SK-N-SH (cell line): ENCODE results near the gene MILR1. TPM values are rescaled to one million over a fixed set of nuclear protein-coding genes. Genes with fewer than 3 reads are reported as not detected.

Experiments
- CTCF ChIA-PET: fragments of 300-600, 350-600 bp; formaldehyde crosslinking; extraction: SDS; loops from one replicate; lab custom pipeline; 2021; lab: Yijun Ruan, JAX
- POLR2A ChIA-PET: fragments of 350-600 bp; sonication (Branson Sonifier 250); formaldehyde crosslinking; extraction: SDS; loops from one replicate; lab custom pipeline; 2020; ENCODE audit warnings: antibody characterized with exemption, inconsistent platforms; lab: Yijun Ruan, JAX
- DNase-seq: peaks from one replicate; pipeline ENCODE4 v3.0.0; 2012
- H2AFZ ChIP-seq: fragments of 200-600 bp; sonication (generic); 2 replicates; pipeline ENCODE4 v1.8.1; 2016; ENCODE audit warnings: antibody characterized with exemption, mild to moderate bottlenecking, low read depth
- H3F3A ChIP-seq: fragments of 200-600 bp; sonication (generic); replicated peaks from 2 replicates; pipeline ENCODE3; 2016; ENCODE audit warnings: antibody characterized with exemption, mild to moderate bottlenecking; ENCODE audit not compliant: insufficient read depth
- H3K27ac ChIP-seq, 2 experiments: fragments of 200-500 bp in 1 of 2; fragments of 200-600 bp in 1 of 2; sonication (Bioruptor generic) in 1 of 2; sonication (generic), shearing (Covaris generic) in 1 of 2; 2 replicates each; pipeline versions ENCODE4 v1.5.1 to v1.6.1; 2014 to 2016; ENCODE audit warnings: low read depth in 2 of 2, inconsistent platforms in 1 of 2, low read length in 1 of 2, mild to moderate bottlenecking in 1 of 2, mixed read lengths in 1 of 2
- H3K27me3 ChIP-seq: fragments of 200-600 bp; sonication (generic), shearing (Covaris generic); 2 replicates; pipeline ENCODE4 v1.6.1; 2016; ENCODE audit warnings: mixed run types; ENCODE audit not compliant: insufficient read depth
- H3K36me3 ChIP-seq, 2 experiments: fragments of 200-500 bp in 1 of 2; fragments of 200-600 bp in 1 of 2; sonication (Bioruptor generic) in 1 of 2; sonication (generic) in 1 of 2; replicated peaks in 1 of 2; 2 replicates each; pipeline versions ENCODE3 to v1.5.1; 2014 to 2016; ENCODE audit warnings: low read length in 1 of 2, mild to moderate bottlenecking in 1 of 2; ENCODE audit not compliant: insufficient read depth in 2 of 2, control insufficient read depth in 1 of 2
- H3K4me1 ChIP-seq, 2 experiments: fragments of 200-500 bp in 1 of 2; fragments of 200-600 bp in 1 of 2; sonication (Bioruptor generic) in 1 of 2; sonication (generic), shearing (Covaris generic) in 1 of 2; 2 replicates each; pipeline versions ENCODE4 v1.5.1 to v1.6.1; 2014 to 2016; ENCODE audit warnings: low read depth in 1 of 2, low read length in 1 of 2, mixed run types in 1 of 2; ENCODE audit not compliant: insufficient read depth in 2 of 2, control insufficient read depth in 1 of 2
- H3K4me2 ChIP-seq: fragments of 200-600 bp; sonication (generic), shearing (Covaris generic); 2 replicates; pipeline ENCODE4 v1.6.1; 2017; ENCODE audit warnings: mixed run types
- H3K4me3 ChIP-seq, 2 experiments: fragments of 200-500 bp in 1 of 2; fragments of 200-600 bp in 1 of 2; sonication (Bioruptor generic) in 1 of 2; sonication (generic), shearing (Covaris generic) in 1 of 2; 2 replicates each; pipeline versions ENCODE4 v1.5.1 to v1.8.1; 2014 to 2016; ENCODE audit warnings: low read depth in 2 of 2, inconsistent platforms in 1 of 2, low read length in 1 of 2, mild to moderate bottlenecking in 1 of 2, mixed read lengths in 1 of 2, moderate library complexity in 1 of 2
- H3K79me2 ChIP-seq: fragments of 200-600 bp; sonication (generic); 2 replicates; pipeline ENCODE4 v1.8.1; 2017; ENCODE audit warnings: mild to moderate bottlenecking; ENCODE audit not compliant: insufficient read depth
- H3K9ac ChIP-seq: fragments of 200-600 bp; sonication (generic); 2 replicates; pipeline ENCODE4 v1.6.1; 2017; ENCODE audit warnings: mixed run types
- H3K9me2 ChIP-seq: fragments of 200-600 bp; sonication (generic); 2 replicates; pipeline ENCODE4 v1.6.1; 2017; ENCODE audit warnings: mixed run types
- H3K9me3 ChIP-seq: fragments of 200-600 bp; sonication (generic); 2 replicates; pipeline ENCODE4 v1.6.1; 2017; ENCODE audit warnings: mixed run types, mild to moderate bottlenecking, moderate library complexity
- H4K20me1 ChIP-seq: fragments of 200-600 bp; sonication (generic); 2 replicates; pipeline ENCODE4 v1.6.1; 2017; ENCODE audit warnings: mild to moderate bottlenecking, mixed run types; ENCODE audit not compliant: insufficient read depth
- FOSL2 ChIP-seq: IDR thresholded peaks from 2 replicates; pipeline ENCODE4 v1.4.0; 2012; ENCODE audit warnings: low read depth, mild to moderate bottlenecking, moderate library complexity, borderline replicate concordance
- FOXM1 ChIP-seq: IDR thresholded peaks from 2 replicates; pipeline ENCODE4 v1.4.0; 2012; ENCODE audit warnings: low read depth, mild to moderate bottlenecking
- GATA2 ChIP-seq: sonication (generic); formaldehyde crosslinking; IDR thresholded peaks from 2 replicates; pipeline ENCODE4 v1.5.0; 2020; ENCODE audit warnings: mild to moderate bottlenecking, missing genetic modification reagents
- MEF2A ChIP-seq: IDR thresholded peaks from 2 replicates; pipeline ENCODE4 v1.4.0; 2012; ENCODE audit warnings: low read depth, borderline replicate concordance
- MXI1 ChIP-seq: IDR thresholded peaks from 2 replicates; pipeline ENCODE4 v1.6.1; 2012; ENCODE audit warnings: mild to moderate bottlenecking, low read depth, low read length, improper control_type of control experiment
- POLR2AphosphoS5 ChIP-seq: IDR thresholded peaks from 2 replicates; pipeline ENCODE4 v1.6.1; 2012; ENCODE audit warnings: low read depth, low read length
- WGBS: methylation state at CpG from one replicate; pipeline ENCODE4 v1.1.6; 2017; ENCODE audit warnings: low lambda C conversion rate; 5-methylcytosine and 5-hydroxymethylcytosine counted together
- polyA plus RNA-seq, 3 experiments: library from polyadenylated mRNA; depleted of rRNA; stranded (reverse); fragments of >200 nt; gene quantifications; 2 replicates each; pipeline ENCODE4 v1.2.3, GENCODE V29; 2012

The MILR1 gene
- polyA plus RNA-seq, 1 of the 3 experiments (the other 2 are of a cell fraction) = 4.9 TPM

- Histone ChIP-seq H3K27me3 (no peaks in the 10 kb centered on the region), H2AFZ (no peak overlapping the region), H3K4me3 (no peak overlapping the region), H3F3A (peaks cover 85% of the 10 kb centered on the region), H3K9ac (no peak overlapping the region), H3K36me3 (peaks cover 75 to 78% of the 10 kb centered on the region in 2 experiments), H3K27ac (peak overlapping the region; percentile 43 to 87; a peak in 3 of 4 replicates), H3K9me2 (no peaks in the 10 kb centered on the region), H3K79me2 (peaks cover 76% of the 10 kb centered on the region), H3K4me1 (peaks cover 36 to 48% of the 10 kb centered on the region in 2 experiments), H3K9me3 (no peaks in the 10 kb centered on the region), H4K20me1 (peaks cover 84% of the 10 kb centered on the region), H3K4me2 (peak overlapping the region; percentile 14; the same call in 1 of the 2 replicates)
- ChIA-PET POLR2A (no interaction called here), CTCF (interaction anchor here (0.9 to 13.6 kb wide), 3 partner anchors 9 to 80 kb away, joined by 3 to 122 read pairs (median 60); no protein-coding TSS in a partner anchor)
- TF ChIP-seq POLR2AphosphoS5 (no peak), MXI1 (0 out of 2 replicates have a peak, but pooled peaks have one; percentile 21)
- no peak for DNase-seq
- WGBS = 91% methylated on average over 8 of the region's 8 CpGs
Observed at GRCh38 chr17:64500487-64500859, 51.6 kb downstream of the MILR1 start.

GRCh38 chr17:64500862-64501765 lies 52.2 kb downstream of the MILR1 start:
- POLR2A ChIA-PET = no interaction called here
- H3K79me2 ChIP-seq = peaks cover 75% of the 10 kb centered on the region
- no peak overlapping the region for H3K4me3 ChIP-seq
- 89% methylated on average over 11 of the region's 11 CpGs for WGBS
- TF ChIP-seq GATA2 (CRISPR knock-in tag) = no peak
- no peak for TF ChIP-seq FOSL2
- TF ChIP-seq POLR2AphosphoS5 = peak; percentile 18; the same call in 1 of the 2 replicates
- no peak for TF ChIP-seq FOXM1
- no peak for DNase-seq
- H3F3A ChIP-seq = peaks cover 85% of the 10 kb centered on the region
- peak overlapping the region; percentile 0; the same call in 1 of the 2 replicates for H3K4me2 ChIP-seq
- CTCF ChIA-PET = interaction anchor here (0.6 to 13.6 kb wide), 5 partner anchors 10 to 284 kb away, joined by 3 to 122 read pairs (median 3); no protein-coding TSS in a partner anchor
- H3K9me3 ChIP-seq = no peaks in the 10 kb centered on the region
- H3K27me3 ChIP-seq = no peaks in the 10 kb centered on the region
- no peaks in the 10 kb centered on the region for H3K9me2 ChIP-seq
- no peak overlapping the region for H2AFZ ChIP-seq
- peak overlapping the region in 1 of 2 experiments; percentile 87; a peak in 2 of 4 replicates for H3K27ac ChIP-seq
- H4K20me1 ChIP-seq = peaks cover 86% of the 10 kb centered on the region
- peaks cover 78% of the 10 kb centered on the region in 2 experiments for H3K36me3 ChIP-seq
- H3K9ac ChIP-seq = no peak overlapping the region
- H3K4me1 ChIP-seq = peaks cover 34 to 46% of the 10 kb centered on the region in 2 experiments

GRCh38 chr17:64502021-64502420 lies 53.1 kb downstream of the MILR1 start:
- peaks cover 34 to 46% of the 10 kb centered on the region in 2 experiments for H3K4me1 ChIP-seq

More at GRCh38 chr17:64502021-64502420, 53.1 kb downstream of the MILR1 start:
- WGBS = 91% methylated on average over 3 of the region's 3 CpGs
- peaks cover 86% of the 10 kb centered on the region for H4K20me1 ChIP-seq
- peaks cover 78% of the 10 kb centered on the region in 2 experiments for H3K36me3 ChIP-seq
- no peaks in the 10 kb centered on the region for H3K9me2 ChIP-seq
- peaks cover 86% of the 10 kb centered on the region for H3F3A ChIP-seq
- TF ChIP-seq POLR2AphosphoS5 = 0 out of 2 replicates have a peak, but pooled peaks have one; percentile 6
- no peak for TF ChIP-seq MEF2A
- H3K4me2 ChIP-seq = peak overlapping the region; percentile 86; the same call in 1 of the 2 replicates
- POLR2A ChIA-PET = no interaction called here
- H3K27ac ChIP-seq = peak overlapping the region in 1 of 2 experiments; percentile 87; a peak in 2 of 4 replicates
- no peaks in the 10 kb centered on the region for H3K27me3 ChIP-seq
- H3K79me2 ChIP-seq = peaks cover 75% of the 10 kb centered on the region
- CTCF ChIA-PET = interaction anchor here (0.6 to 13.6 kb wide), 6 partner anchors 11 to 284 kb away, joined by 3 to 122 read pairs (median 6); no protein-coding TSS in a partner anchor
- no peak overlapping the region for H2AFZ ChIP-seq
- H3K9ac ChIP-seq = no peak overlapping the region
- no peak for DNase-seq
- no peak overlapping the region for H3K4me3 ChIP-seq
- no peaks in the 10 kb centered on the region for H3K9me3 ChIP-seq
